Islet precursor cell (in vitro differentiated cells): Measurements from ENCODE around the gene CEPT1.
A peak's percentile ranks its signal among the peaks of the same experiment; 100 is the strongest.

Source experiments
- DNase-seq: peaks from one replicate; pipeline ENCODE4 v3.0.0-alpha.2; 2018

The CEPT1 gene

GRCh38 chr1:111193712-111194480 lies 53.9 kb downstream of the CEPT1 start:
- DNase-seq = peak; percentile 57

GRCh38 chr1:111195002-111195684 lies 55.1 kb downstream of the CEPT1 start:
- DNase-seq = no peak

GRCh38 chr1:111196213-111196612 lies 56.2 kb downstream of the CEPT1 start:
- DNase-seq = peak; percentile 35

- DNase-seq = peak; percentile 83
Measured at GRCh38 chr1:111197598-111198284, 57.7 kb downstream of the CEPT1 start.

- no peak for DNase-seq
Measured at GRCh38 chr1:111198836-111199235, 58.8 kb downstream of the CEPT1 start.

GRCh38 chr1:111199329-111199728 lies 59.3 kb downstream of the CEPT1 start:
- no peak for DNase-seq

- DNase-seq = peak; percentile 46
Measured at GRCh38 chr1:111199881-111200801, 60.1 kb downstream of the CEPT1 start, which contains the start of gene DENND2D. Gene DENND2D (minus strand): TSS chr1:111200646. CDS start chr1:111200459, 187 bp downstream.

- DNase-seq = no peak
Measured at GRCh38 chr1:111200802-111201161, 60.8 kb downstream of the CEPT1 start.

- DNase-seq = peak; percentile 56
Measured at GRCh38 chr1:111201275-111202090, 61.5 kb downstream of the CEPT1 start.

GRCh38 chr1:111202366-111202706 lies 62.3 kb downstream of the CEPT1 start:
- peak; percentile 54 for DNase-seq

- DNase-seq = peak; percentile 57
Measured at GRCh38 chr1:111202707-111203623, 62.9 kb downstream of the CEPT1 start.

- peak; percentile 41 for DNase-seq
Measured at GRCh38 chr1:111203681-111204200, 63.7 kb downstream of the CEPT1 start.

GRCh38 chr1:111204201-111204982 lies 64.4 kb downstream of the CEPT1 start:
- no peak for DNase-seq

- DNase-seq = peak; percentile 42
Measured at GRCh38 chr1:111204983-111205713, 65.1 kb downstream of the CEPT1 start.

- DNase-seq = no peak
Measured at GRCh38 chr1:111205714-111206050, 65.7 kb downstream of the CEPT1 start.

- DNase-seq = no peak
Measured at GRCh38 chr1:111208921-111209320, 68.9 kb downstream of the CEPT1 start.

- DNase-seq = no peak
Measured at GRCh38 chr1:111209622-111210021, 69.6 kb downstream of the CEPT1 start.

- DNase-seq = no peak
Measured at GRCh38 chr1:111211921-111212320, 71.9 kb downstream of the CEPT1 start.
